Measurements from ENCODE around the gene PDS5B. TPM values are rescaled to one million over a fixed set of nuclear protein-coding genes. Genes with fewer than 3 reads are reported as not detected.
A peak's percentile ranks its signal among the peaks of the same experiment; 100 is the strongest.

PDS5B gene
- total and polyA plus RNA-seq, 8 donors = 32.5 to 75.8 (median 69.5) TPM

DNA sequence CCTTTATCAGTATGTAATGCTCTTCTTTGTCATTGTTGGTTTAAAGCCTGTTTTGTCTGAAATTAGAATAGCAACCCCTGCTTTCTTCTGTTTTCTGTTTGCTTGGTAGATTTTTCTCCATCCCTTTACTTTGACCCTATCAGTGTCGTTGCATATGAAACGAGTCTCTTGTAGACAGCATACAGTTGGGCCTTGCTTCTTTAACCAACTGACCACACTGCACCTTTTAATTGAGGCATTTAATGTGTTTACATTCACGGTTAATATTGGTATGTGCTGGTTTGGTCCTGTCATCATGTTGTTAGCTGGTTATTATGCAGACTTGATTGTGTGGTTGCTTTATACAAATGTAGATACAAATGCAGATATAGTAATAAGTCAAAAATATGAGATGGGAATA is 71.1 kb downstream of the PDS5B start:
- H3K4me1 ChIP-seq = peaks cover 0 to 8% of the 10 kb centered on the region in 2 donors
- TF ChIP-seq, protein P1, sequence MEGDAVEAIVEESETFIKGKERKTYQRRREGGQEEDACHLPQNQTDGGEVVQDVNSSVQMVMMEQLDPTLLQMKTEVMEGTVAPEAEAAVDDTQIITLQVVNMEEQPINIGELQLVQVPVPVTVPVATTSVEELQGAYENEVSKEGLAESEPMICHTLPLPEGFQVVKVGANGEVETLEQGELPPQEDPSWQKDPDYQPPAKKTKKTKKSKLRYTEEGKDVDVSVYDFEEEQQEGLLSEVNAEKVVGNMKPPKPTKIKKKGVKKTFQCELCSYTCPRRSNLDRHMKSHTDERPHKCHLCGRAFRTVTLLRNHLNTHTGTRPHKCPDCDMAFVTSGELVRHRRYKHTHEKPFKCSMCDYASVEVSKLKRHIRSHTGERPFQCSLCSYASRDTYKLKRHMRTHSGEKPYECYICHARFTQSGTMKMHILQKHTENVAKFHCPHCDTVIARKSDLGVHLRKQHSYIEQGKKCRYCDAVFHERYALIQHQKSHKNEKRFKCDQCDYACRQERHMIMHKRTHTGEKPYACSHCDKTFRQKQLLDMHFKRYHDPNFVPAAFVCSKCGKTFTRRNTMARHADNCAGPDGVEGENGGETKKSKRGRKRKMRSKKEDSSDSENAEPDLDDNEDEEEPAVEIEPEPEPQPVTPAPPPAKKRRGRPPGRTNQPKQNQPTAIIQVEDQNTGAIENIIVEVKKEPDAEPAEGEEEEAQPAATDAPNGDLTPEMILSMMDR (IDR thresholded peaks at IDR 0.05) = no peak
- H3K36me3 ChIP-seq = no peaks in the 10 kb centered on the region
- DNase-seq (no peak), ATAC-seq (no peak)
- no peak overlapping the region for H3K27ac ChIP-seq
- intact Hi-C loops (cut with DNase I) = no loop called here
- no peaks in the 10 kb centered on the region for H3K27me3 ChIP-seq
- H3K9me3 ChIP-seq = peaks cover 0 to 16% of the 10 kb centered on the region in 2 donors
- H3K4me3 ChIP-seq = no peak overlapping the region

DNA sequence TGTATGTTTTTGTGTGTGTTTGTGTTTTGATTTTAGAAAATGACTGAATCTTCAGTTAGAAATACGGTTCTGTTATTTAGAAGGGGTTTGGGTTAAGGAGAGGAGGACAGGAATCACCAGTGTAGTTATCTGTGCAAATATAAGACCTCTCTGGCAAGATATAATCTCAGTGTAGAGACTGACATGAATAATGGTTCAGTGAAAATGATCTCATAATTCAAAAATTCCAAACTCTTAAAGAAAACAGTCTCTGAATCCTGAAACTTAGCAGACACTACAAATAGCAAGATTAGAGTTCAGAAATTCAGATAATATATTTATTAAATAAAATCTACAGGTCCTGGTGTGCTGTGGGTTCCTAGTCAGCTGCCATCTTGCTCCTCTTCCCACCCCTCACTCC is 73.5 kb downstream of the PDS5B start:
- H3K36me3 ChIP-seq = no peaks in the 10 kb centered on the region
- no peak for ATAC-seq
- no peaks in the 10 kb centered on the region for H3K27me3 ChIP-seq
- peaks cover 0 to 8% of the 10 kb centered on the region in 2 donors for H3K4me1 ChIP-seq
- no peak for DNase-seq
- no peak overlapping the region for H3K27ac ChIP-seq
- no peak overlapping the region for H3K4me3 ChIP-seq
- H3K9me3 ChIP-seq = peaks cover 0 to 16% of the 10 kb centered on the region in 2 donors
- intact Hi-C loops (cut with DNase I) = no loop called here
- TF ChIP-seq, protein P1 (IDR thresholded peaks at IDR 0.05) = no peak

DNA sequence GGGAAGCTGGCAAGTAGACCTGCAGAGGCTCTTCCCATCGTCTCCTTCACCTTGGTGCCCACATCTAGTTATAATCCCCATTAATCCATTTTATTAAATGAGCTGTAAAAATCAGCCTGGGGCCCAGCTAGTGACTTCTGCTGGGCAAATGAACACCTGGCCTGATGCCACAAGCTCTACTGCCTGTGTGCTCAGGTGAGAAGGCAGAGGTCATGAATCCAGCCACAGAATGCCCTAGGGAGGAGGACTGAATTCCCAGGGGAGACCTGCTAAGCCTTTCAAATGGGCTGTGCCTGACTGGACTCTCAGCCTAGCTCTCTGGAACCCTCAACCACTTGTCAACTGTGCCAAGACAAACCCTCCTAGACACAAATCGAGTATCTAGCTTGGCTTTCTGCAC is 74.0 kb downstream of the PDS5B start:
- intact Hi-C loops (cut with DNase I) = no loop called here

DNA sequence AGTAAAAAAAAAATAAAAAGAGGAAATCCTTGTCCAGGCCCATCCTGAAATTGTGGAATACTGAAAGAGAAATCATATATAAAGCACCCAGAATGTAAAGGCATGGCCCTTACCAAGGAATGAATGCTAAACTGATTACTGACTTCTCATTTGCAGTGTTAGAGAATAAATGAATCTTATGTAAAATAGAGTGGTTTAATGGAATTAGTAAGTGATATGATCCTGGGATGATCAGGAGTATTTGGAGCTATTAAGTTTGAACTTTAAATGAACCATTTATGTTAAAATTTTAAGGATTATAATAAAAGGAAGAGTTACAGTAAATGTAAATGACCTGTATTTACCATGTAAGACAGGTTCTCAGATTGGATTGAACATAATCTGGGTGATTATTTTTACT is 75.4 kb downstream of the PDS5B start:
- no peaks in the 10 kb centered on the region for H3K27me3 ChIP-seq
- H3K4me3 ChIP-seq = no peak overlapping the region
- H3K4me1 ChIP-seq = peaks cover 0 to 8% of the 10 kb centered on the region in 2 donors
- H3K27ac ChIP-seq = no peak overlapping the region
- intact Hi-C loops (cut with DNase I) = no loop called here
- ATAC-seq = no peak
- TF ChIP-seq, protein P1 (IDR thresholded peaks at IDR 0.05) = no peak
- no peaks in the 10 kb centered on the region for H3K36me3 ChIP-seq
- DNase-seq = no peak
- H3K9me3 ChIP-seq = peaks cover 0 to 7% of the 10 kb centered on the region in 2 donors

More for the DNA sequence above, 74.0 kb downstream of the PDS5B start:
- Histone ChIP-seq H3K27ac (no peak overlapping the region), H3K27me3 (no peaks in the 10 kb centered on the region), H3K9me3 (peaks cover 0 to 16% of the 10 kb centered on the region in 2 donors), H3K4me1 (peaks cover 0 to 8% of the 10 kb centered on the region in 2 donors), H3K4me3 (no peak overlapping the region), H3K36me3 (no peaks in the 10 kb centered on the region)
- TF ChIP-seq, protein P1 (IDR thresholded peaks at IDR 0.05) = no peak
- ATAC-seq (peak; percentile 35), DNase-seq (no peak)

DNA sequence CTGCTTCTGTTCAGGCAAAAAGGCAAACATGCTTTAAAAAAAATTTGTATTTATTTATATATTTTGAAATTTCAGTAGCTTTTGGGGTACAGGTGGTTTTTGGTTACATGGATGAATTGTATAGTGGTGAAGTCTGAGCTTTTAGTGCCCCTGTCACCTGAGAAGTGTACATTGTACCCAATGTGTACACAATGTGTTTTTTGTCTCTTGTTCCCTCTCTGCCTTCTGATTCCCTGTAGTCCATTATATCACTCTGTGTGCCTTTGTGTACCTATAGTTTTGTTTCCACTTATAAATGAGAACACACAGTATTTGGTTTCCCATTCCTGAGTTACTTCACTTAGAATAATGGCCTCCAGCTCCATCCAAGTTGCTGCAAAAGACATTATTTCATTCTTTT is 77.4 kb downstream of the PDS5B start:
- Histone ChIP-seq H3K36me3 (no peaks in the 10 kb centered on the region), H3K27me3 (no peaks in the 10 kb centered on the region), H3K27ac (no peak overlapping the region), H3K4me1 (peaks cover 0 to 8% of the 10 kb centered on the region in 2 donors), H3K4me3 (no peak overlapping the region), H3K9me3 (no peaks in the 10 kb centered on the region)
- no peak for ATAC-seq
- DNase-seq = no peak
- TF ChIP-seq, protein P1 (IDR thresholded peaks at IDR 0.05) = no peak
- intact Hi-C loops (cut with DNase I) = no loop called here
